GM18870 (cell line): Measurements from ENCODE around the gene ATG7.

Experiments used
- ATAC-seq: cut with Tn5 transposase; IDR thresholded peaks from one replicate; pipeline ENCODE4 v1.9.1; 2021; ENCODE audit warnings: moderate library complexity; ENCODE audit not compliant: unreplicated experiment

The ATG7 gene

GRCh38 chr3:11271986-11272904 lies at the start of gene ATG7:
TSS of gene ATG7 (plus strand) at chr3:11272397. CDS start at chr3:11298696, 26,299 bp downstream.
- ATAC-seq, result peak; percentile 81

GRCh38 chr3:11224010-11224409 lies 48.2 kb upstream of the ATG7 start:
- no peak for ATAC-seq

GRCh38 chr3:11224870-11225229 lies 47.3 kb upstream of the ATG7 start:
- no peak for ATAC-seq

GRCh38 chr3:11226042-11226370 lies 46.2 kb upstream of the ATG7 start:
- no peak for ATAC-seq

- no peak for ATAC-seq
Observed at GRCh38 chr3:11228041-11228440, 44.2 kb upstream of the ATG7 start.

- ATAC-seq, result no peak
Observed at GRCh38 chr3:11230125-11230524, 42.1 kb upstream of the ATG7 start.

- ATAC-seq, result no peak
Observed at GRCh38 chr3:11230832-11231231, 41.4 kb upstream of the ATG7 start.

GRCh38 chr3:11235385-11235784 lies 36.8 kb upstream of the ATG7 start:
- ATAC-seq, result no peak

- ATAC-seq, result no peak
Observed at GRCh38 chr3:11236588-11237461, 35.4 kb upstream of the ATG7 start.

GRCh38 chr3:11238060-11238459 lies 34.1 kb upstream of the ATG7 start:
- no peak for ATAC-seq

GRCh38 chr3:11238880-11239279 lies 33.3 kb upstream of the ATG7 start:
- ATAC-seq, result no peak

- no peak for ATAC-seq
Observed at GRCh38 chr3:11239796-11240195, 32.4 kb upstream of the ATG7 start.

GRCh38 chr3:11240496-11240895 lies 31.7 kb upstream of the ATG7 start:
- ATAC-seq, result no peak

GRCh38 chr3:11244121-11244677 lies 28.0 kb upstream of the ATG7 start:
- no peak for ATAC-seq

- no peak for ATAC-seq
Observed at GRCh38 chr3:11245276-11245675, 26.9 kb upstream of the ATG7 start.

GRCh38 chr3:11245827-11246662 lies 26.2 kb upstream of the ATG7 start:
- ATAC-seq, result no peak

- ATAC-seq, result no peak
Observed at GRCh38 chr3:11246663-11246970, 25.6 kb upstream of the ATG7 start.

- no peak for ATAC-seq
Observed at GRCh38 chr3:11247362-11247761, 24.8 kb upstream of the ATG7 start.

- no peak for ATAC-seq
Observed at GRCh38 chr3:11248596-11248995, 23.6 kb upstream of the ATG7 start.

GRCh38 chr3:11250902-11251806 lies 21.0 kb upstream of the ATG7 start:
- no peak for ATAC-seq
